Keratinocyte (primary cell): ENCODE data around the gene SLC30A1. TPM values are rescaled to one million over a fixed set of nuclear protein-coding genes. Genes with fewer than 3 reads are reported as not detected.
"Not testable (repeated sequence)": the region's sequence is repeated elsewhere in the genome, so short reads cannot be mapped to it uniquely, and the experiment has no call there.

Experiments used
- DNase-seq: peaks from one replicate; pipeline ENCODE4 v3.0.0-alpha.2; 2011; ENCODE audit warnings: low read depth, missing footprints, low spot score
- FAIRE-seq: peaks from 2 replicates; lab custom pipeline; 2011; peaks lifted over from hg19 to GRCh38; lab: Jason Lieb, UNC
- H2AFZ ChIP-seq: 2 replicates; pipeline ENCODE4 v1.6.0; 2012; ENCODE audit warnings: low read length, control low read depth, inconsistent platforms; ENCODE audit not compliant: control insufficient read depth
- H3K27ac ChIP-seq: 2 replicates; pipeline ENCODE4 v1.5.1; 2011; ENCODE audit warnings: low read length; ENCODE audit not compliant: control insufficient read depth, insufficient read depth
- H3K27me3 ChIP-seq: 3 replicates; pipeline ENCODE4 v1.6.0; 2011; ENCODE audit warnings: low read length; ENCODE audit not compliant: control insufficient read depth, insufficient read depth; ENCODE audit errors: extremely low read depth
- H3K36me3 ChIP-seq, 2 experiments: 2 replicates in 1 of 2; 3 replicates in 1 of 2; pipeline ENCODE4 v1.5.1; 2011; ENCODE audit warnings: low read length in 2 of 2, mild to moderate bottlenecking in 1 of 2; ENCODE audit not compliant: control insufficient read depth in 2 of 2, insufficient read depth in 2 of 2; ENCODE audit errors: extremely low read depth in 1 of 2
- H3K4me1 ChIP-seq: 3 replicates; pipeline ENCODE4 v1.5.1; 2011; ENCODE audit warnings: low read length; ENCODE audit not compliant: control insufficient read depth, insufficient read depth; ENCODE audit errors: extremely low read depth
- H3K4me2 ChIP-seq: 3 replicates; pipeline ENCODE4 v1.6.0; 2011; ENCODE audit warnings: low read depth, low read length; ENCODE audit not compliant: control insufficient read depth, insufficient read depth; ENCODE audit errors: extremely low read depth
- H3K4me3 ChIP-seq, 3 experiments: fragments of 200-600 bp in 1 of 3; sonication (generic) in 1 of 3; 2 replicates in 2 of 3; 3 replicates in 1 of 3; pipeline ENCODE4 v1.5.1; 2011 to 2016; ENCODE audit warnings: low read length in 3 of 3, mild to moderate bottlenecking in 3 of 3, control low read depth in 2 of 3, inconsistent platforms in 1 of 3, low read depth in 1 of 3, mixed read lengths in 1 of 3, mixed run types in 1 of 3, moderate library complexity in 1 of 3; ENCODE audit not compliant: control insufficient read depth in 2 of 3, insufficient read depth in 2 of 3; ENCODE audit errors: extremely low read depth in 1 of 3
- H3K79me2 ChIP-seq: 2 replicates; pipeline ENCODE4 v1.6.0; 2012; ENCODE audit warnings: low read length; ENCODE audit not compliant: control insufficient read depth, insufficient read depth
- H3K9ac ChIP-seq: 3 replicates; pipeline ENCODE4 v1.6.0; 2011; ENCODE audit warnings: low read length; ENCODE audit not compliant: control insufficient read depth, insufficient read depth; ENCODE audit errors: extremely low read depth
- H3K9me1 ChIP-seq: 3 replicates; pipeline ENCODE4 v1.6.0; 2011; ENCODE audit warnings: low read length; ENCODE audit not compliant: control insufficient read depth, insufficient read depth; ENCODE audit errors: extremely low read depth
- H3K9me3 ChIP-seq: 2 replicates; pipeline ENCODE4 v1.5.1; 2012; ENCODE audit warnings: low read depth, low read length; ENCODE audit not compliant: control insufficient read depth
- H4K20me1 ChIP-seq: 3 replicates; pipeline ENCODE4 v1.6.0; 2011; ENCODE audit warnings: low read length; ENCODE audit not compliant: control insufficient read depth, insufficient read depth; ENCODE audit errors: extremely low read depth
- EZH2 ChIP-seq: IDR thresholded peaks from one replicate; pipeline ENCODE4 v1.6.1; 2012; ENCODE audit warnings: inconsistent platforms, mild to moderate bottlenecking, low read length, moderate library complexity
- dilution Hi-C: fragments of 300-500 bp; cut with MboI; formaldehyde crosslinking; loops from one replicate; pipeline ENCODE4 v1.7.0; 2020; ENCODE audit warnings: low sequenced_read_pairs; ENCODE audit not compliant: extremely low pct_ligation_motif_present
- polyA plus RNA-seq, 5 experiments: library from polyadenylated mRNA; depleted of rRNA in 3 of 5; stranded (reverse) in 3 of 5; stranded (forward) in 1 of 5; unstranded in 1 of 5; fragments of >200 nt; gene quantifications; 1 replicate in 1 of 5; 2 replicates in 3 of 5; 3 replicates in 1 of 5; pipeline versions ENCODE4 v1.2.1 to v1.2.3, GENCODE V29; 2011 to 2012; ENCODE audit warnings: missing spikeins in 2 of 5, low read depth in 1 of 5, low replicate concordance in 1 of 5
- TF ChIP-seq, protein P1 (sequence below), 3 experiments: IDR thresholded peaks in 1 of 3; conservative IDR thresholded peaks in 1 of 3; optimal IDR thresholded peaks in 1 of 3; 2 replicates in 2 of 3; 3 replicates in 1 of 3; pipeline versions ENCODE3 to v1.5.1; 2011; ENCODE audit warnings: low read length in 3 of 3, mild to moderate bottlenecking in 3 of 3, moderate library complexity in 2 of 3, control low read depth in 1 of 3, inconsistent platforms in 1 of 3; ENCODE audit not compliant: insufficient read depth in 2 of 3; ENCODE audit errors: extremely low read depth in 1 of 3

Gene SLC30A1
- polyA plus RNA-seq, 1 donor (not counting 4 experiments of a cell fraction or from before 2014, with no cell fraction given), result 17.2 TPM

GRCh38 chr1:211574705-211575104 is 4.3 kb downstream of the SLC30A1 start:
- H3K4me2 ChIP-seq, result no peak overlapping the region
- no peaks in the 10 kb centered on the region for H3K9me3 ChIP-seq
- H3K27me3 ChIP-seq, result no peaks in the 10 kb centered on the region
- H2AFZ ChIP-seq, result no peak overlapping the region
- H3K4me1 ChIP-seq, result peaks cover 17% of the 10 kb centered on the region
- H3K79me2 ChIP-seq, result peaks cover 40% of the 10 kb centered on the region
- no peaks in the 10 kb centered on the region for H3K9me1 ChIP-seq
- no peak overlapping the region for H3K27ac ChIP-seq
- H3K4me3 ChIP-seq, result no peak overlapping the region
- H3K9ac ChIP-seq, result no peak overlapping the region
- FAIRE-seq (no peak), DNase-seq (no peak)
- H3K36me3 ChIP-seq, result peaks cover 4 to 6% of the 10 kb centered on the region in 2 experiments
- no peak for TF ChIP-seq EZH2
- TF ChIP-seq, protein P1, sequence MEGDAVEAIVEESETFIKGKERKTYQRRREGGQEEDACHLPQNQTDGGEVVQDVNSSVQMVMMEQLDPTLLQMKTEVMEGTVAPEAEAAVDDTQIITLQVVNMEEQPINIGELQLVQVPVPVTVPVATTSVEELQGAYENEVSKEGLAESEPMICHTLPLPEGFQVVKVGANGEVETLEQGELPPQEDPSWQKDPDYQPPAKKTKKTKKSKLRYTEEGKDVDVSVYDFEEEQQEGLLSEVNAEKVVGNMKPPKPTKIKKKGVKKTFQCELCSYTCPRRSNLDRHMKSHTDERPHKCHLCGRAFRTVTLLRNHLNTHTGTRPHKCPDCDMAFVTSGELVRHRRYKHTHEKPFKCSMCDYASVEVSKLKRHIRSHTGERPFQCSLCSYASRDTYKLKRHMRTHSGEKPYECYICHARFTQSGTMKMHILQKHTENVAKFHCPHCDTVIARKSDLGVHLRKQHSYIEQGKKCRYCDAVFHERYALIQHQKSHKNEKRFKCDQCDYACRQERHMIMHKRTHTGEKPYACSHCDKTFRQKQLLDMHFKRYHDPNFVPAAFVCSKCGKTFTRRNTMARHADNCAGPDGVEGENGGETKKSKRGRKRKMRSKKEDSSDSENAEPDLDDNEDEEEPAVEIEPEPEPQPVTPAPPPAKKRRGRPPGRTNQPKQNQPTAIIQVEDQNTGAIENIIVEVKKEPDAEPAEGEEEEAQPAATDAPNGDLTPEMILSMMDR (optimal IDR thresholded peaks at IDR 0.05 in 1 of 3, IDR thresholded peaks at IDR 0.05 in 1 of 3, conservative IDR thresholded peaks at IDR 0.05 in 1 of 3; ENCODE audit: extremely low read depth in 1 of 3, insufficient read depth in 2 of 3, low read length in 3 of 3), result no peak
- dilution Hi-C loops, result no loop called here
- H4K20me1 ChIP-seq, result no peaks in the 10 kb centered on the region

DNA sequence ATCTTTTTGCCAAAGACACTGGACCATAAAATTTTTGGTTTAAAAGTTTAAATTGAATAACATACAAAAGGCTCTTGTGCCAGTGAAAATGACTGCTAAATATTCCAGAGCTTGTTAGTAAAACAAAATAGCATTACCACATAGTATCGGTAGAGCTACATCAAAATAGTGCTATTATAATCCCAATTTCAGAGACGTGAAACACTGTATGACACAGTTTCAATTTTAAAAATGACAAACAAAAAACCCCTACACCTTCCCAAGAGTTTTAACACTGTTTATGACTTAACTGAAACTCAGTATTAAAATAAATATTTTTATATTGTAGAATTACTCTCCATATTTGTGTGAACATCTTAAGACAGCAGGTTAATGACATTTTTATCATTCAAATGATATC is 7.0 kb downstream of the SLC30A1 start:
- Histone ChIP-seq H2AFZ (no peak overlapping the region), H3K4me3 (no peak overlapping the region), H3K4me1 (peaks cover 16% of the 10 kb centered on the region), H3K79me2 (peaks cover 27% of the 10 kb centered on the region), H3K9me3 (no peaks in the 10 kb centered on the region), H3K27me3 (no peaks in the 10 kb centered on the region), H3K9me1 (no peaks in the 10 kb centered on the region), H3K27ac (no peak overlapping the region), H3K36me3 (peaks cover 4 to 6% of the 10 kb centered on the region in 2 experiments), H3K4me2 (no peak overlapping the region), H4K20me1 (no peaks in the 10 kb centered on the region), H3K9ac (no peak overlapping the region)
- dilution Hi-C loops, result no loop called here
- no peak for TF ChIP-seq EZH2
- TF ChIP-seq, protein P1 (optimal IDR thresholded peaks at IDR 0.05 in 1 of 3, IDR thresholded peaks at IDR 0.05 in 1 of 3, conservative IDR thresholded peaks at IDR 0.05 in 1 of 3; ENCODE audit: extremely low read depth in 1 of 3, insufficient read depth in 2 of 3, low read length in 3 of 3), result no peak
- FAIRE-seq (no peak), DNase-seq (no peak)

DNA sequence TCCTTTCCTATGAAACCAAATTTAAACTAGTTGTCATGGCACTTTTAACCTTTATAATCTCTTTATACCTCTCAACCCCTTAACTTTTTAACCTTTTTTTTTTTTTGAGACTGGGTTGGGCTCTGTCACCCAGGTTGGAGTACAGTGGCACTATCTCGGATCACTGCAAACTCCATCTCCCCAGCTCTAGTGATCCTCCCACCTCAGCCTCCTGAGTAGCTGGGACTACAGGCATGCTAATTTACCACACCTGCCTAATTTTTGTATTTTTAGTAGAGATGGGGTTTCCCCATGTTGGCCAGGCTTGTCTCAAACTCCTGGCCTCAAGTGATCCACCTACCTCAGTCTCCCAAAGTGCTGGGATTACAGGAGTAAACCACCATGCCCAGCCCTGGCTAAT is 8.6 kb downstream of the SLC30A1 start:
- H2AFZ ChIP-seq, H3K9me1 ChIP-seq, H3K9ac ChIP-seq, H3K4me3 ChIP-seq, FAIRE-seq, H4K20me1 ChIP-seq, H3K4me2 ChIP-seq, DNase-seq, H3K27ac ChIP-seq, dilution Hi-C loops, H3K9me3 ChIP-seq, H3K36me3 ChIP-seq, H3K27me3 ChIP-seq, H3K4me1 ChIP-seq: not testable (repeated sequence)
- H3K79me2 ChIP-seq, result peaks cover 11% of the 10 kb centered on the region
